Measurements from ENCODE around the gene TMIE. TPM values are rescaled to one million over a fixed set of nuclear protein-coding genes. Genes with fewer than 3 reads are reported as not detected.

The TMIE gene
- total RNA-seq, 4 donors from 2014 or later, result 0.21 TPM; not detected in 3

GRCh38 chr3:46667061-46667621 lies 34.1 kb upstream of the TMIE start:
- H3K4me1 ChIP-seq, result peaks cover 0 to 26% (median 7%) of the 10 kb centered on the region in 4 donors
- H3K4me3 ChIP-seq, result no peak overlapping the region
- H3K27ac ChIP-seq, result no peak overlapping the region
- no peaks in the 10 kb centered on the region for H3K27me3 ChIP-seq
- DNase-seq (ENCODE audit: low spot score in 2 of 2), result no peak
- no peaks in the 10 kb centered on the region for H3K36me3 ChIP-seq
- H3K9me3 ChIP-seq, result no peaks in the 10 kb centered on the region
- 72 to 80% methylated on average over 8 of the region's 8 CpGs for WGBS, 2 donors
- TF ChIP-seq CTCF (IDR thresholded peaks at IDR 0.05) (no peak), POLR2A (IDR thresholded peaks at IDR 0.05) (no peak), EP300 (IDR thresholded peaks at IDR 0.05) (no peak)

- 95 to 96% methylated on average over 9 of the region's 9 CpGs for WGBS, 2 donors
- TF ChIP-seq POLR2A (IDR thresholded peaks at IDR 0.05) (no peak), CTCF (IDR thresholded peaks at IDR 0.05) (no peak), EP300 (IDR thresholded peaks at IDR 0.05) (no peak)
- no peaks in the 10 kb centered on the region for H3K9me3 ChIP-seq
- DNase-seq (ENCODE audit: low spot score in 2 of 2), result no peak
- no peak overlapping the region for H3K27ac ChIP-seq
- no peak overlapping the region for H3K4me3 ChIP-seq
- peaks cover 0 to 21% (median 6%) of the 10 kb centered on the region in 4 donors for H3K4me1 ChIP-seq
- no peaks in the 10 kb centered on the region for H3K36me3 ChIP-seq
- H3K27me3 ChIP-seq, result no peaks in the 10 kb centered on the region
Measured at GRCh38 chr3:46667657-46668056, 33.5 kb upstream of the TMIE start.

GRCh38 chr3:46668116-46668515 lies 33.1 kb upstream of the TMIE start:
- Histone ChIP-seq H3K27ac (no peak overlapping the region), H3K36me3 (no peaks in the 10 kb centered on the region), H3K27me3 (no peaks in the 10 kb centered on the region), H3K4me1 (peaks cover 0 to 16% (median 4%) of the 10 kb centered on the region in 4 donors), H3K9me3 (no peaks in the 10 kb centered on the region), H3K4me3 (no peak overlapping the region)
- TF ChIP-seq CTCF (IDR thresholded peaks at IDR 0.05), result no peak
- DNase-seq (ENCODE audit: low spot score in 2 of 2), result no peak
- 76 to 85% methylated on average over 8 of the region's 8 CpGs for WGBS, 2 donors

GRCh38 chr3:46668591-46668990 lies 32.6 kb upstream of the TMIE start:
- no peaks in the 10 kb centered on the region for H3K36me3 ChIP-seq
- DNase-seq (ENCODE audit: low spot score in 2 of 2), result no peak
- H3K4me1 ChIP-seq, result peaks cover 0 to 12% (median 2%) of the 10 kb centered on the region in 4 donors
- H3K9me3 ChIP-seq, result no peaks in the 10 kb centered on the region
- no peak for TF ChIP-seq EP300 (IDR thresholded peaks at IDR 0.05)
- no peak for TF ChIP-seq CTCF (IDR thresholded peaks at IDR 0.05)
- no peak for TF ChIP-seq POLR2A (IDR thresholded peaks at IDR 0.05)
- H3K27ac ChIP-seq, result no peak overlapping the region
- H3K4me3 ChIP-seq, result no peak overlapping the region
- 84 to 85% methylated on average over 2 of the region's 2 CpGs for WGBS, 2 donors
- no peaks in the 10 kb centered on the region for H3K27me3 ChIP-seq

- Histone ChIP-seq H3K4me1 (peaks cover 0 to 9% (median 0%) of the 10 kb centered on the region in 4 donors), H3K4me3 (no peak overlapping the region), H3K9me3 (no peaks in the 10 kb centered on the region), H3K27me3 (no peaks in the 10 kb centered on the region), H3K36me3 (no peaks in the 10 kb centered on the region), H3K27ac (no peak overlapping the region)
- TF ChIP-seq EP300 (IDR thresholded peaks at IDR 0.05) (no peak), POLR2A (IDR thresholded peaks at IDR 0.05) (no peak), CTCF (IDR thresholded peaks at IDR 0.05) (no peak)
- no peak for DNase-seq (ENCODE audit: low spot score in 2 of 2)
- 79 to 84% methylated on average over 7 to 9 of the region's 9 CpGs for WGBS, 2 donors
Measured at GRCh38 chr3:46669191-46669999, 31.8 kb upstream of the TMIE start.

Measured in tibial nerve (tissue), 4 donors.